Renal pelvis (tissue), 4 donors: ENCODE data around the gene PLP1. TPM values are rescaled to one million over a fixed set of nuclear protein-coding genes. Genes with fewer than 3 reads are reported as not detected.
A peak's percentile ranks its signal among the peaks of the same experiment; 100 is the strongest.
"Not testable (repeated sequence)": the region's sequence is repeated elsewhere in the genome, so short reads cannot be mapped to it uniquely, and the experiment has no call there.

Experiments used
- DNase-seq: peaks from one replicate; pipeline ENCODE4 v3.0.0-alpha.2; 2013
- polyA plus RNA-seq, 3 donors: library from polyadenylated mRNA; unstranded; fragments of 120-200 nt; gene quantifications; one replicate each; pipeline ENCODE4 v1.2.1, GENCODE V29; 2013; ENCODE audit not compliant: insufficient read length in 3 of 3

The PLP1 gene
- polyA plus RNA-seq, 3 donors, result 4.1 to 10.4 (median 5.4) TPM

DNA sequence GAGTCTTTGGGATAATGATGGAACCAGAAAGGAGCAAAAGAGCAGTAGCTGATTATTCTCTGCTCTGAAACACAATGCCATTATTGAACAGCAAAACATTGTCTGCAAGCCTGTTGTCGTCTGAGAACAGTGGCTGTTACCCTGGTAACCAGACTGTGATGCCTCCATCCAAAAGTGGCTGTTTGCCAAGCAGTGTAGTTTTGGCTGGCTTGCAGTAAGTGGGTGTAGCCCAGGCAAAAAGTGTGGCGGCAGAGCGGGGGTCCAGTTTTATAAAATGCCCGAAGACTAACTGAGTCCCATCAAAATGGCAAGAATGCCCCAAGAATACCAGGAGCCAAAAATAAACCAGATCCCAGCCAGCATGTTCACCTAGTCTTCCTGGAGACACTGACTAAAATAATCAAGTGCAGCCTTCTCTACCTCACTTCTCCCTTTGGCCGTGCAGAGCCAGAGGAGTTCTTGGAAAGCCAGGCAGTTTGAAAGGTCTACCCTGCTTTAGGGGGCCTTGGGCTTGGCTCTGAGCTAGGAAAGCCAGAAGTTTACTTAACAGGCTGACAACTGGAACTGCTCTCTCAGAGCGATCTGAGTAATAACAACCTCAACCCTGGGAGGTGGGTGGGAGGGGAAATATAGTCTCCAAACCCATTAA is 2.6 kb downstream of the PLP1 start:
- DNase-seq, result no peak

DNA sequence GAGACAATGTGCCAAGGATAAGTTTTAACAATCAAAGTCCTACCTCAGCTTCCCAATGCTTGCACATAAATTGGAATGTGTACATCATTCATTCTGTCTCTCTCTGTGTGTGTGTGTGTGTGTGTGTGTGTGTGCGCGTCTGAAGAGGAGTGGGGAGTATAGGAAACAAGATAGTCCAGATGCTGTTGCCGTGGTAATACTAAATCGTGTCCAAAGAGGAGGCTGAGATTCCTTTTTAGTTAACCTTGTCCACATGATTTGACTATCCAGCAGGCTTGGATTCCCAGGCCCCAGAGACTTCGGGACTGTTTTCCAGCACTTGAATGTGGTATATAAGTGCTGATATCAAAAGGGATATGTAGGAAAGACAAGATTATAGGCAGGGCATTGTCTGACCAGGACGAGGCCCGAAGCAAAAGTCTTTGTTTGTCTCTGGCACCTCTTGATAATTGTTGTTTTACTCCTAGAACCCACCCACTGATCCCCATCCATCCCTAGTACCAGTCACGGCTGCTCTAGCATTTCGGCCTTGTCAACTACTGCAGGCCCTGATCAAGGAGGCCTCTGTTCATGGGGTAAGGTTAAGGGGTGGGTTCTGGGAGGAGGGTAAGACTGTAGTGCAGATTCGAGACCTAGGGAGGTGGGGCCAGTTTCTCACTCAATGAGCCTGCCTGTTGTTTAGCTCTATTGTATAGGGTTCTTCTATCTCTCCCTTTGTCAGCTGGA is 3.9 kb downstream of the PLP1 start:
- DNase-seq, result no peak

DNA sequence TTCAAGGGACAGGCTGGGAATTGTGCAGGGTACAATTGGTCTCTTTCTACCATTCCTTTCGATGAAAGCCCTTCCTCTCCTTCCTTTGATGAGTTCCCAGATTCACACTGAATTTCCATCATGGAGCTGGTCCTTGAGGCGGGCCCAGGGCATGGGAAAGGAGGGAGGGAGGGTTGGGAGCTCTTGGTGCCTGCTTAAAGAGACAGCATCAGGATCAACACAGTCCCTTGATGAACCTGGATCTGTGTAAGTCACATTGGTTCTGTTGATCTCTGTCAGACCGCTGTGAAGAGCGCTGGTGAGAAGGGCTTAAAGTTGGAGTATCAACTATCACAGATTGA is 4.4 kb downstream of the PLP1 start:
- DNase-seq, result no peak

DNA sequence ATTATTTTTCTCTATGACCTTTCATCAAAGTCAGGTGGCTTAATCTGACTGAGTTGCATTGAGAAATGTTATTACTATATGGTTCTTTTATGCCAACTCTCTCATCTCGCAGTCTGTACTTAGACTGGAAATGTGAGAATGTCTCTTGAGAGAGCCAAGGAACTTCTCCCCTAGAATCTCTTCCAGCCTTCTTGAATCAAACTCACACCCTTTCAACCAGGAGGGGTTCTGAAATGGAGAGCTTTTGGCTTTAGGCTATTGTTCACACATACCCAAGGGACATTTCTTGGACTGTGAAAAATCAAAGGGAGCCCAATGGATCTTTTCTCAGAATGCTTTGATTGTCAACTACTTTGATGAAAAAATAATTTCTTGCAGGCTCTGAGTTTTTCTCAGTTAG is 5.1 kb downstream of the PLP1 start:
- no peak for DNase-seq

DNA sequence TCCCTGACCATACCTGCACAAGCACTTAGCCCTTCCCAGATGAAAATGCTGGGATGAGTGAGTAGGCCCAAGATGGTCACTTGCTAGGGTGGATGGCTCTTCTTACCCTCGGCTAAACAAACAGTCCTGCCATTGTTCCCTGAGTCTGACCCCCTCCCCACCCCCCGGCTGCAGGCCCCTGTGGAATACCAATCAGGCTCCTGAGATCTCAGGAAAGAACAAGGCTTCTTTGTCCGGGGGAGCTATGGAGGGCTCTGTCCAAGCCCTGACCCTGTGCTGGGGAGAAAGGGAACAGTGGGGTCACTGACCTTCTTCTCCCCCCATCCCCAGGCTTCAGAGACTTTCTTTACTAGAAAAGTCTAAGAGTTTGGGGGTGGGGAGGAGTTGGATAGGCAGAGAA is 6.0 kb downstream of the PLP1 start:
- DNase-seq, result no peak

DNA sequence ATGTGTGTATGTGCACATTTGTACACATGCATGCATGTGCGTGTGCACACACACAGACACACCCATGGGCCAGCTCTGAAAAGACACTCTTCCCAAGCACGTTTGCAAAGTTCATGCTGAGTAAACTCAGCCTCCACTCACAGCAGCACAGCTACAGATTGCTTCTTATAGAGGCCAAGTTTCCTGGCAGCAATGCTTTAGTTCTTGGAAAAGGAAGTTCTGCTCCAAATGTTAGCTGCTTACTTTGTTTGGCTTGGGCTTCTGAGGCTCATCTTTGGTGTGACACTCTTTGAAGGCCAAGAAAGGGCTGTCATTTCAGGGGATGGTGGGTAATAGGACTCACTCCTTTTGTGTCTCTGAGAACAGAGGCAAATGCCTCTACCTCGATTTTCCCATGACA is 6.6 kb downstream of the PLP1 start:
- no peak for DNase-seq

DNA sequence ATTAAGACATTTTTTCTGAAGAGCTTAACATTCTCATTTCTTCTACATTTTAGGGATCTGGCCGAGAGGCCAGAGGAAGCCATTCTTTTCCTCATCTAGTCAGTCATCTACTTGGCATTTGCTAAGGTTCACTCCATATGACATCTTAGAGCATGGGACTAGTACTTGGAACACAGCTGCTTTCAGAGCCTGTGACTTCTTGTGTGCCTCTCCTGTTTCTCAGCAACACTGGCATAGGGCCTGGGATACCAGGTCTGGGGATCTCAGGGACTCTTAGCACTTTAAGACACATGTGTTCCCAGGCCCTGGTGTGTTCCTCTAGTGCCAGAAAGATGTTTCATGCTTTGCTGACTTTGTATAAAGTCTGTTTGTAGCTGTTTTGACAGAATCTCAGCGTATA is 7.3 kb downstream of the PLP1 start:
- no peak for DNase-seq

DNA sequence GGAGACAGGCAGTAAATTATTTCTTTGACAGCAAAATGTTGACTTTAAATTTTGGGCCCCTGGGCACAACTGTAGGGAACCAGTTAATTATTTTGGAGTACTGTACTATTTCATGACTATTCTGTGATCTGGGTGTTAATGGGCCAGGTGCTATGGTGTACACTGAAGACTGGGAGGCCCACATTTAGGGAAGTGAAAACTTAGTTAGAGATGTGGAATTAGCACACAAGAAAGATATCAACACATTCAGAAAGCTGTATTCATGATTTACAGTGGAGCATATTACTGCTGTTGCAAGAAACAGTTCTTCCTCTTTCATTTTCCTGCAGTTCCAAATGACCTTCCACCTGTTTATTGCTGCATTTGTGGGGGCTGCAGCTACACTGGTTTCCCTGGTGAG is 12.4 kb downstream of the PLP1 start:
- no peak for DNase-seq

DNA sequence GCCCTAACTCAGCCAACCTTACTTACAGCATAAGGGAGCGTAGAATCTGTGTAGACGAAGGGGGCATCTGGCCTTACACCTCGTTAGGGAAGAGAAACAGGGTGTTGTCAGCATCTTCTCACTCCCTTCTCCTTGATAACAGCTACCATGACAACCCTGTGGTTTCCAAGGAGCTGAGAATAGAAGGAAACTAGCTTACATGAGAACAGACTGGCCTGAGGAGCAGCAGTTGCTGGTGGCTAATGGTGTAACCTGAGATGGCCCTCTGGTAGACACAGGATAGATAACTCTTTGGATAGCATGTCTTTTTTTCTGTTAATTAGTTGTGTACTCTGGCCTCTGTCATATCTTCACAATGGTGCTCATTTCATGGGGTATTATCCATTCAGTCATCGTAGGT is 14.6 kb downstream of the PLP1 start:
- no peak for DNase-seq

DNA sequence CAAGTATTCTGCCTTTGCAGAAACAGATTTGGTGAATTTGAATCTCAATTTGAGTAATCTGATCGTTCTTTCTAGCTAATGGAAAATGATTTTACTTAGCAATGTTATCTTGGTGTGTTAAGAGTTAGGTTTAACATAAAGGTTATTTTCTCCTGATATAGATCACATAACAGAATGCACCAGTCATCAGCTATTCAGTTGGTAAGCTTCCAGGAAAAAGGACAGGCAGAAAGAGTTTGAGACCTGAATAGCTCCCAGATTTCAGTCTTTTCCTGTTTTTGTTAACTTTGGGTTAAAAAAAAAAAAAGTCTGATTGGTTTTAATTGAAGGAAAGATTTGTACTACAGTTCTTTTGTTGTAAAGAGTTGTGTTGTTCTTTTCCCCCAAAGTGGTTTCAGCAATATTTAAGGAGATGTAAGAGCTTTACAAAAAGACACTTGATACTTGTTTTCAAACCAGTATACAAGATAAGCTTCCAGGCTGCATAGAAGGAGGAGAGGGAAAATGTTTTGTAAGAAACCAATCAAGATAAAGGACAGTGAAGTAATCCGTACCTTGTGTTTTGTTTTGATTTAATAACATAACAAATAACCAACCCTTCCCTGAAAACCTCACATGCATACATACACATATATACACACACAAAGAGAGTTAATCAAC is 15.3 kb downstream of the PLP1 start:
- no peak for DNase-seq

DNA sequence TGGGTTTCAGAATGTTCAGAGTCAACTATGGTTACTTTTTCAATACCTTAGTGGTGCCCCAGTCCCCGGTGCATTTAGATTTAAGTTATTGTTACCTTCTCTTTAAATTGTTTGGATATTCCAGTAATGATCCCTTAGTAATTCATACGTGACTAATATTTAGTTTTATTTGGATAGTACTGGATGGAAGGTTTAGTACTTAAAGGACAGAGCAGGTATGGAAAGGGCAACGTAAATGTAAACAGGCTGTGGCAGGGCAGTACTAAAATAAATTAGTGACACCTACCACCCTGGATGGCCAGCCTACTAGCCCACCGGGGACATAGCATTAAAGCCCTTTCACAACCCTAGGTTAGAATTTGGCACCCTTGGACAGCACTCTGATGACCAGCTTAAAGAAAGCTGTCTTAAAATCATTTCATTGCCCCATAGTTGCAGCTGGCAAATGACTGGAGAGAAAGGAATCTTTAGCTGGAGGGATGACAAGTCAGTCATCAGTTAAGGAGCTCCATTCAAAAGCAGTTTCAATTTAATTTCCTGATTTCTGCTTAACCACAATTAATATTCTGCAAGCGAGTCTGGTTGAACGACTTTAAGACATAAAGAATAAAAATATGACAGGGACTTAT is 16.4 kb downstream of the PLP1 start:
- no peak for DNase-seq

DNA sequence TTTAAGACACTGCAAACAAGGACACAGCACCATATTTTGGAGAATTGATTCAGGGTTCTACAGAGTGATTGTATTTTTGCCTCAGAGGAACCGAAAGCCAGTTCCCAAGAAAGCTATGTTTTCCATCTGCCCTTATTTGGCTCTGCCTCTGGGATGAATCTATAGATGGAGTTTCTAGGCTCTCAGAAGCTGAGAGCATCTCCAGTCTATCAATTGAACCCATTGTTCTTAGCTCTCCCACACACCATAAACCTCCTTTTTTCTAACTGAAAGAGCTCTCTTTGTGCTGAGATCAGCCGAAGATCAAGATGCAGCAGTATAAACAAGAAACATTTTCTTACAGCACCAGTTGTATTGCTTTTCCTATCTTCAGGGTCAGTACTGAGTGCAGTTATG is 16.9 kb downstream of the PLP1 start:
- no peak for DNase-seq

DNA sequence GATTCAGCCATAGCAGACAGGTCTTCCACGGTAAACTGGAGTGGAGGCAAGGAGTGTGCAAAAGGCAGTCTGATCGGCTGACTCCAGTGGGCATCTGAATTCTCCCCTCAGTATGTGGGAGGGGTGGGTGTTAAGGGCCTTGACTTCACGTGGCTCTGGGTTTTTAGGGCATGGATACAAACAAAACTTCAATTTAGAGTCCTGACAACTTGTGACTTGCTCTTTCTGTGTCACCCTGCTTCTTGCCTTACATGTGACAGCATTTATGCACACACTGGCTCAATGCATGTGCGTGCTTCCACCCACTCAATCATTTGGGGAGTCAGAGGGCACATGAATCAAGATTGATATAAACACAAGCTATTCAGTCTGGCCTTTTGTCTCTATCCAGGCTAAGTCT is 17.5 kb downstream of the PLP1 start:
- DNase-seq, result no peak

DNA sequence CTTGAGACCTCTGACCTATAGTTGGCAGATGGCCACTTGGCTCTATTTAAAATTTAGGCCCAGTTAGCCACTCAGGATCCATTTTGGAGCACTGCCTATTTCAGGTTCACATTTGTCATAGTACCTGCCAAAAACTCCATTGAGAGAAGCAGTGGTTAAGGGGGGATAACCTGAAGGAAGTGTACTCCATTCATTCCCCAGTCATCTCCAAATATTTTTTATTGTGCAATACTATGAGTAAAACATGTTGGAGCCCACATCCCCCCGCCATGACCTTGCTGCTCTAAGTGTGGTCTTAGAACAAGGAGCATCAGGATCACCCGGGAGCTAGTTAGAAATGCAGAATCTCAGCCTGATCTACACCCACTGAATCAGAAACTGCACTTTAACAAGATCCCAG is 21.1 kb downstream of the PLP1 start:
- DNase-seq, result no peak

DNA sequence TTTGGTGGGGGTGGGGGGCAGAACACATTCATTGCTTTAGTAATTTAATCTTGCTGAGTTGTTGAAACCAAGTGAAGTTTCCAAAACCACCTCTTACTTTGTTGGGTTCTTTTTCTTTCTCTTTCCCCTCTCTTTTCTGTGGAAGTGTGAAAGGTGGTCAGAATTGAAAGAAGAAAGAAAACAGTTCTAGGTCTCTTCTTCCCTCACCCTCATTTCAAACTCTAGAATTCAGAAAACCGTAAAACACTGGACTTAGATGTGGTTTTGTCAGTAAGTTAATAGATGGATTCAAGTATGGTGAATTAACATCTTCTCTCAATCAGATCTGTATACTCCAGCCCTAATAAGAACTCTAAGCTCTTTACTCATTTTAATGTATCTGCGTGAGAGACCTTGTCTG is 23.7 kb downstream of the PLP1 start:
- DNase-seq, result no peak

DNA sequence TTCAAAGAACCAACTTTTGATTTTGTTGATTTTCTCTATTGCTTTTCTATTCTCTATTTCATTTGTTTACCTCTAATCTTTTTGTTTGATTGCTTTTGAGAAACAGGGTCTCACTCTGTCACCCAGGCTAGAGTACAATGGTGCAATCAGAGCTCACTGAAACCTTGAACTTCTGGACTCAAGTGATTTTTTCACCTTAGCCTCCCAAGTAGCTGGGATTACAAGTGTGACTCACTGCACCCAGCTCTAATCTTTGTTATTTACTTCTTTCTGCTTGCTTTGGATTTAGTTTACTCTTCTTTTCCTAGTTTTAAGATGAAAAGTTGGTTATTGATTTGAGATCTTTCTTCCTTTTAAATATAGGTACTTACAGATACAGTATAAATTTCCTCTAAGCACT is 29.2 kb downstream of the PLP1 start:
- no peak for DNase-seq

DNA sequence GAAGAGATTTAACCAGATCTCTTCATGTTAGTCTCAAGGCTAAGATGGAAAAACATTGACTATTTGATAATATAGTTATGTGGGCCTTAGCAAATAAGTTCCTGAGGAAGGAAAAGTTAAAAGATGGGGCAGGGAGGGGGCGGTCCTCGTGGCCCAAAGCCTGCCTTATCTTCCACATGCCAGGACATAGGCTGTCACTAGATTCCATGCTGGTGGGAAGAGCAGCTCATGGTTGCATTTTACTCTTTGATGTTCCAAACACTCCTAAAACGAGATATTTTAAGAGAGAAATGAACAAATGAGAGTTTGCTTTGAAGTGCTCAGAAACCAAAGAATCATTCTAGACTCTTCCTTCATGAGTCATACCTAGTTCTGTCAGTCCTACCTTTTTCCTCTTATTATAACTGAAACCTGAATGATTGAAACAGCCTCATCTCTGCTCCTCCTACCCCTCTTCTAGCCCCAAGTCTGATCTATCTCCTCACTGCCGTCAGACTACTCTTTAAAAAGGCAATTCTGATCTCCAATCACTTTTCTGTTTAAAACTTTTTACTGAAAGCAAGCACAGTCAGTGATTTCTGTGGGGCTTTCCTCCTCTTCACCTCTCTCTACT is 30.3 kb downstream of the PLP1 start:
- no peak for DNase-seq

DNA sequence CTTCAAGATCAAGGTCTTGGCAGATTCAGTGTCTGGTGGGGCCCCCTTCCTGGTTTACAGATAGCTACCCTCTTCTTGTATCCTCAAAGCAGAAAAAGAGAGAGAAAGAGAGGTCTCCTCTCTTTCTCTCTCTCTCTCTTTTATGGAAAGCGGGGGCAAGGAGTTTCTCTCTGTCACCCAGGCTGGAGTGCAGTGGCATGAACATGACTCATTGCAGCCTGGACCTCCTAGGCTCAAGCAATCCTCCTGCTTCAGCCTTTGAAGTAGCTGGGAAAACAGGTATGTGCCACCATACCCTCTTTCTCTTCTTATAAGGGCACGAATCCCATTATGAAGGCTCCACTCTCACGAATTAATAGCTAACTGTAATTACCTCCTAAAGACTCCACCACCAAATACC is 35.2 kb downstream of the PLP1 start:
- no peak for DNase-seq

DNA sequence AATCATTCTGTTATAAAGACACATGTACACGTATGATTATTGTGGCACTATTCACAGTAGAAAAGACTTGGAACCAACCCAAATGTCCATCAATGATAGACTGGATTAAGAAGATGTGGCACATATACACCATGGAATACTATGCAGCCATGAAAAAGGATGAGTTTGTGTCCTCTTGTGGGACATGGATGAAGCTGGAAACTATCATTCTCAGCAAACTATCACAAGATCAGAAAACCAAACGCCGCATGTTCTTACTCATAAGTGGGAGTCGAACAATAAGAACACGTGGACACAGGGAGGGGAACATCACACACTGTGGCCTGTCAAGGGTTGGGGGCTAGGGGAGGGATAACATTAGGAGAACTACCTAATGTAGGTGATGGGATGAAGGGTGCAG is 40.5 kb downstream of the PLP1 start:
- DNase-seq, result not testable (repeated sequence)

DNA sequence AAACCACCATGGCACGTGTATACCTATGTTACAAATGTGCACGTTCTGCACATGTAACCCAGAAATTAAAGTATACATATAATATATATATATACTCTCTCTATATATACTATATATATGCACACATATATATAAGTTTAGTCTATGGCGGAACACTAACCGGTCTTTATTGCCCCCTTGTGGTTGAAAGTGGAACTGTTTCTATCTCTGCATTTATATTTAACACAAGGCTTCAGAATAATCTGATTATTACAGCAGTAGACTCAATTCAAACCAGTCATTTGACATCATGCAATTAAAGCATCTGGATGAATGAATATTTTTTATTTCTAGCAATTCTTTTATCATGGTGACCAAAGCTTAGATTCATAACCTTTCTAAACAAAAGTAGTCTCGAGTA is 40.9 kb downstream of the PLP1 start:
- DNase-seq, result peak; percentile 43

DNA sequence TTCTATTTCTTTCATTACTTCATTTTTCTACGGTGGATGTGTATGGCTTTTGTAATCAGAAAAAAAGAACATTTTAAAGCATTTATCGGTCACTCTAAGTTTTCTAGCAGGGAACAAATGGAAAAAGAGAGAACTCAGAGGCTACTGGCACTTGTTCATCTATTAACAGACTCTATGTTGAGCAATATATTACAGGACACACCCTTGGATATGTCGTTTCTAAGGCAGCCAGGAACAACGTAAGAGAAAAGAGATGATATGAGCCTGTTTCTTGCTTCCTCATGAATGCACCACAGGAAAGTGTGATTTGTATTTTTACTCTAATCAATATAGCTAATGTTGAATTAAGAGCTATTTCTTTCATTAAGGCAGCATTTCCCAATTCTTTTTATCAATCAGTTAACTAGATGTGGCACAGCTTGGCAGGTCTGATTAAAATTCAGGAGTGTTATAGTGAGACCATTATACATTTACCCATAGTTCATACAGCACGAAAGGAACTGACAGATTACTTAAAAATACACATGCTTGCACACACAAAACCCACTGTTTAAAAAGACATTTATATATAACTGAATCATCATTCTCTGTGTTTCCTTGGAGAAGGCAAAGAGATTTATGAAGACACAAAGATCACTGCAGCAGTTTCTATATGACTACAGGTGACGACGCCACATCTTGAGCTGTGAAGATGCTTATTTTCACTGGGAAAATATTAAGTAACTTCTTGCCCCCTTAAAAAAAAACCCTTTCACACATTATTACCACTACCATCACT is 42.4 kb downstream of the PLP1 start:
- no peak for DNase-seq

DNA sequence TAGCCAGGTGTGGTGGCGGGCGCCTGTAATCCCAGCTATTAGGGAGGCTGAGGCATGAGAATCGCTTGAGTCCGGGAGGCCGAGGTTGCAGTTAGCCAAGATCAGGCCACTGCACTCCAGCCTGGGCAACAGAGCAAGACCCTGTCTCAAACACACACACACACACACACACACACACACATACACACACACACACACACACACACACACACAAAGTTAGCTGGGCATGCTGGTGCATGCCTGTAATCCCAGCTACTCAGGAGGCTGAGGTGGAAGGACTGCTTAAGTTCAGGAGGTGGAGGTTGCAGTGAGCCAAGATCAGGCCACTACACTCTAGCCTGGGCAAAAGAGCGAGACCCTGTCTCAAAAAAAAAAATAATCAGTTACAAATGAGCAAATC is 44.2 kb downstream of the PLP1 start:
- DNase-seq, result not testable (repeated sequence)
